Mucosa of rectum (tissue), 2 donors: ENCODE measurements around the gene ERGIC2.

ENCODE experiments used
- H3K27ac ChIP-seq, 2 donors: one replicate each; pipeline ENCODE4 v1.7.0; 2013; ENCODE audit warnings: inconsistent platforms in 2 of 2, low read depth in 2 of 2, low read length in 2 of 2
- H3K27me3 ChIP-seq, 2 donors: one replicate each; pipeline ENCODE4 v1.7.0; 2013; ENCODE audit warnings: low read length in 2 of 2; ENCODE audit not compliant: control insufficient read depth in 2 of 2, insufficient read depth in 2 of 2
- H3K36me3 ChIP-seq, 2 donors: one replicate each; pipeline ENCODE4 v1.7.0; 2013; ENCODE audit warnings: low read length in 2 of 2; ENCODE audit not compliant: control insufficient read depth in 2 of 2, insufficient read depth in 2 of 2
- H3K4me1 ChIP-seq, 2 donors: one replicate each; pipeline ENCODE4 v1.7.0; 2013; ENCODE audit warnings: low read length in 2 of 2, mild to moderate bottlenecking in 1 of 2; ENCODE audit not compliant: control insufficient read depth in 2 of 2, insufficient read depth in 2 of 2
- H3K4me3 ChIP-seq, 2 donors: one replicate each; pipeline ENCODE4 v1.7.0; 2013; ENCODE audit warnings: low read length in 2 of 2
- H3K9ac ChIP-seq, 2 donors: one replicate each; pipeline ENCODE4 v1.7.0; 2013; ENCODE audit warnings: low read length in 2 of 2, low read depth in 1 of 2, mild to moderate bottlenecking in 1 of 2
- H3K9me3 ChIP-seq, 2 donors: one replicate each; pipeline ENCODE4 v1.7.0; 2013; ENCODE audit warnings: low read length in 2 of 2; ENCODE audit not compliant: control insufficient read depth in 2 of 2
- donor health status: healthy.
- donor health status: Normal muscosa, but diverticular disease.

The ERGIC2 gene

GRCh38 chr12:29382251-29382650 is 1.3 kb upstream of the ERGIC2 start:
- H3K4me3 ChIP-seq = no peak overlapping the region
- no peaks in the 10 kb centered on the region for H3K9me3 ChIP-seq
- no peak overlapping the region for H3K9ac ChIP-seq
- H3K36me3 ChIP-seq = peaks cover 3 to 4% of the 10 kb centered on the region in 2 donors
- H3K4me1 ChIP-seq = peaks cover 10% of the 10 kb centered on the region in 2 donors
- no peaks in the 10 kb centered on the region for H3K27me3 ChIP-seq
- H3K27ac ChIP-seq = no peak overlapping the region

- no peaks in the 10 kb centered on the region for H3K27me3 ChIP-seq
- peaks cover 10 to 14% of the 10 kb centered on the region in 2 donors for H3K4me1 ChIP-seq
- no peak overlapping the region for H3K4me3 ChIP-seq
- H3K27ac ChIP-seq = no peak overlapping the region
- H3K9ac ChIP-seq = no peak overlapping the region
- peaks cover 7% of the 10 kb centered on the region in 2 donors for H3K36me3 ChIP-seq
- no peaks in the 10 kb centered on the region for H3K9me3 ChIP-seq
These were observed 4.9 kb downstream of the ERGIC2 start for GRCh38 chr12:29376118-29376517.

- no peaks in the 10 kb centered on the region for H3K27me3 ChIP-seq
- no peaks in the 10 kb centered on the region for H3K9me3 ChIP-seq
- H3K9ac ChIP-seq = no peak overlapping the region
- peaks cover 9 to 11% of the 10 kb centered on the region in 2 donors for H3K36me3 ChIP-seq
- no peak overlapping the region for H3K27ac ChIP-seq
- peaks cover 9% of the 10 kb centered on the region in 2 donors for H3K4me1 ChIP-seq
- no peak overlapping the region for H3K4me3 ChIP-seq
These were observed 6.1 kb downstream of the ERGIC2 start for GRCh38 chr12:29374913-29375312.

GRCh38 chr12:29374012-29374411 is 7.0 kb downstream of the ERGIC2 start:
- H3K36me3 ChIP-seq = peaks cover 12 to 13% of the 10 kb centered on the region in 2 donors
- H3K9ac ChIP-seq = no peak overlapping the region
- H3K27ac ChIP-seq = no peak overlapping the region

GRCh38 chr12:29365091-29365490 is 15.9 kb downstream of the ERGIC2 start:
- Histone ChIP-seq H3K9ac (no peak overlapping the region), H3K27ac (no peak overlapping the region), H3K4me3 (no peak overlapping the region), H3K27me3 (no peaks in the 10 kb centered on the region), H3K36me3 (peaks cover 31 to 33% of the 10 kb centered on the region in 2 donors), H3K9me3 (no peaks in the 10 kb centered on the region), H3K4me1 (no peaks in the 10 kb centered on the region)

More at GRCh38 chr12:29374012-29374411, 7.0 kb downstream of the ERGIC2 start:
- Histone ChIP-seq H3K27me3 (no peaks in the 10 kb centered on the region), H3K4me3 (no peak overlapping the region), H3K4me1 (peaks cover 0 to 4% of the 10 kb centered on the region in 2 donors), H3K9me3 (no peaks in the 10 kb centered on the region)

- Histone ChIP-seq H3K27me3 (no peaks in the 10 kb centered on the region), H3K27ac (no peak overlapping the region), H3K9me3 (no peaks in the 10 kb centered on the region), H3K9ac (no peak overlapping the region), H3K36me3 (peaks cover 4 to 5% of the 10 kb centered on the region in 2 donors), H3K4me1 (no peaks in the 10 kb centered on the region), H3K4me3 (no peak overlapping the region)
These were observed 26.0 kb downstream of the ERGIC2 start for GRCh38 chr12:29354954-29355353.

- no peaks in the 10 kb centered on the region for H3K9me3 ChIP-seq
- H3K27ac ChIP-seq = no peak overlapping the region
- no peaks in the 10 kb centered on the region for H3K27me3 ChIP-seq
- peaks cover 0 to 6% of the 10 kb centered on the region in 2 donors for H3K4me1 ChIP-seq
- no peak overlapping the region for H3K9ac ChIP-seq
- peaks cover 3 to 8% of the 10 kb centered on the region in 2 donors for H3K36me3 ChIP-seq
- no peak overlapping the region for H3K4me3 ChIP-seq
These were observed 30.9 kb downstream of the ERGIC2 start for GRCh38 chr12:29350080-29350479.

GRCh38 chr12:29346769-29347421 is 34.1 kb downstream of the ERGIC2 start:
- Histone ChIP-seq H3K9me3 (no peaks in the 10 kb centered on the region), H3K9ac (no peak overlapping the region)

GRCh38 chr12:29343022-29343799 is 37.8 kb downstream of the ERGIC2 start:
- Histone ChIP-seq H3K27me3 (no peaks in the 10 kb centered on the region), H3K4me3 (no peak overlapping the region), H3K9ac (no peak overlapping the region), H3K9me3 (no peaks in the 10 kb centered on the region), H3K36me3 (peaks cover 25 to 29% of the 10 kb centered on the region in 2 donors), H3K27ac (no peak overlapping the region), H3K4me1 (peaks cover 0 to 6% of the 10 kb centered on the region in 2 donors)

More at GRCh38 chr12:29346769-29347421, 34.1 kb downstream of the ERGIC2 start:
- Histone ChIP-seq H3K27ac (no peak overlapping the region), H3K27me3 (no peaks in the 10 kb centered on the region), H3K4me1 (peaks cover 0 to 6% of the 10 kb centered on the region in 2 donors), H3K36me3 (peaks cover 13 to 19% of the 10 kb centered on the region in 2 donors), H3K4me3 (no peak overlapping the region)

- H3K4me1 ChIP-seq = no peaks in the 10 kb centered on the region
- H3K9ac ChIP-seq = no peak overlapping the region
- H3K36me3 ChIP-seq = peaks cover 17 to 19% of the 10 kb centered on the region in 2 donors
- H3K4me3 ChIP-seq = no peak overlapping the region
- no peak overlapping the region for H3K27ac ChIP-seq
- H3K27me3 ChIP-seq = no peaks in the 10 kb centered on the region
- no peaks in the 10 kb centered on the region for H3K9me3 ChIP-seq
These were observed 43.6 kb downstream of the ERGIC2 start for GRCh38 chr12:29337325-29337724.
